Colon (tissue), 2 donors: ENCODE measurements around the gene PEA15.

Experiments
- FAIRE-seq: peaks from 2 replicates; lab custom pipeline; 2012; peaks lifted over from hg19 to GRCh38; lab: Jason Lieb, UNC
- donor health status: control.
- donor health status: control.

PEA15 gene

GRCh38 chr1:160208557-160209320, 3.6 kb downstream of the PEA15 start:
- no peak for FAIRE-seq

GRCh38 chr1:160209321-160210046, 4.3 kb downstream of the PEA15 start:
- FAIRE-seq = no peak

GRCh38 chr1:160210561-160210960, 5.4 kb downstream of the PEA15 start:
- no peak for FAIRE-seq

GRCh38 chr1:160211046-160211790, 6.0 kb downstream of the PEA15 start:
- FAIRE-seq = no peak

GRCh38 chr1:160214481-160215140, 9.4 kb downstream of the PEA15 start:
- FAIRE-seq = no peak

GRCh38 chr1:160216301-160216700, 11.1 kb downstream of the PEA15 start:
- no peak for FAIRE-seq

- no peak for FAIRE-seq
These were observed 12.4 kb downstream of the PEA15 start for GRCh38 chr1:160217481-160218051.

GRCh38 chr1:160219062-160219929, 14.1 kb downstream of the PEA15 start:
- FAIRE-seq = no peak

GRCh38 chr1:160220301-160220700, 15.1 kb downstream of the PEA15 start:
- no peak for FAIRE-seq

GRCh38 chr1:160221089-160221488, 15.9 kb downstream of the PEA15 start:
- no peak for FAIRE-seq

- no peak for FAIRE-seq
These were observed 17.4 kb downstream of the PEA15 start for GRCh38 chr1:160222546-160222945.

GRCh38 chr1:160224606-160225005, 19.4 kb downstream of the PEA15 start:
- no peak for FAIRE-seq

GRCh38 chr1:160225345-160225744, 20.2 kb downstream of the PEA15 start:
- FAIRE-seq = no peak

GRCh38 chr1:160226623-160227022, 21.4 kb downstream of the PEA15 start:
- no peak for FAIRE-seq

- no peak for FAIRE-seq
These were observed 21.9 kb downstream of the PEA15 start for GRCh38 chr1:160227034-160227433.

- FAIRE-seq = no peak
These were observed 22.4 kb downstream of the PEA15 start for GRCh38 chr1:160227561-160227960.

- no peak for FAIRE-seq
These were observed 23.2 kb downstream of the PEA15 start for GRCh38 chr1:160228431-160228830.

GRCh38 chr1:160232911-160233310, 27.7 kb downstream of the PEA15 start:
- FAIRE-seq = no peak

GRCh38 chr1:160236806-160237205, 31.6 kb downstream of the PEA15 start:
- FAIRE-seq = no peak

GRCh38 chr1:160237558-160237957, 32.4 kb downstream of the PEA15 start:
- FAIRE-seq = no peak

GRCh38 chr1:160238408-160238807, 33.2 kb downstream of the PEA15 start:
- FAIRE-seq = no peak
